Fibroblast of mammary gland (primary cell): Measurements from ENCODE around the gene ADAP2.
A peak's percentile ranks its signal among the peaks of the same experiment; 100 is the strongest.

Experiments used
- DNase-seq: peaks from one replicate; pipeline ENCODE4 v3.0.0-alpha.2; 2010; ENCODE audit warnings: low read depth
- H3K4me3 ChIP-seq: 2 replicates; pipeline ENCODE4 v1.5.1; 2011; ENCODE audit warnings: low read depth, mild to moderate bottlenecking, low read length, moderate library complexity; ENCODE audit not compliant: control insufficient read depth
- CTCF ChIP-seq: conservative IDR thresholded peaks from 2 replicates; pipeline ENCODE4 v1.5.1; 2011; ENCODE audit warnings: low read depth, low read length, inconsistent platforms; ENCODE audit not compliant: control insufficient read depth, insufficient read depth

ADAP2 gene

GRCh38 chr17:31003225-31003866 is 81.6 kb downstream of the ADAP2 start:
- no peak overlapping the region for H3K4me3 ChIP-seq
- TF ChIP-seq CTCF: no peak
- no peak for DNase-seq

GRCh38 chr17:31004160-31004559 is 82.4 kb downstream of the ADAP2 start:
- no peak overlapping the region for H3K4me3 ChIP-seq
- TF ChIP-seq CTCF: no peak
- no peak for DNase-seq

- no peak for TF ChIP-seq CTCF
- peak overlapping the region; percentile 61 for H3K4me3 ChIP-seq
- no peak for DNase-seq
Observed at GRCh38 chr17:31007695-31008373, 86.1 kb downstream of the ADAP2 start.

- peak overlapping the region; percentile 61 for H3K4me3 ChIP-seq
- peak; percentile 59 for DNase-seq
- no peak for TF ChIP-seq CTCF
Observed at GRCh38 chr17:31008374-31009041, 86.8 kb downstream of the ADAP2 start.
